GOT3 (cell line): ENCODE results near the gene ARHGAP15.
"Not testable (repeated sequence)": the region's sequence is repeated elsewhere in the genome, so short reads cannot be mapped to it uniquely, and the experiment has no call there.

ENCODE experiments used
- DNase-seq: peaks from one replicate; lab custom pipeline; 2025; ENCODE audit warnings: mixed read lengths; lab: John Stamatoyannopoulos, UW

Gene ARHGAP15

GRCh38 chr2:143529118-143529720 is 400.0 kb downstream of the ARHGAP15 start:
- no peak for DNase-seq

GRCh38 chr2:143530758-143531157 is 401.5 kb downstream of the ARHGAP15 start:
- DNase-seq = no peak

DNA sequence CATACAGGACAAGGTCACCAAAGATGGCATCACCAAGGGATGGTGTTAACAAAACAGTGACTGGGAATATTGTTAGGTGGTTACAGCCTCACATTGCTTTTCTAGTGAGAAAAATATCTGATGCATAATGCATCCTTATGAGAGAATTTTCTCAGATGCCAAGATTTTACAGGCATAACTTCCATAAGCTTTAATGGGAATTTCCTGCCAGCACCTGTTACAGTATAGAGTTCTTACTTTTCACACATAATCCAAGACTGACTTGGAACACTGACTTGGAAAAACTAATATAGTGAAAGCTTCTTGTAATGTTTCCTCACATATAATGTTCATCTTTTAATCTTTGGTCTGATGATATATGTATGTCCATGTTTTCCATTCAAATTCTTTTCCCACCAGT is 402.8 kb downstream of the ARHGAP15 start:
- no peak for DNase-seq

DNA sequence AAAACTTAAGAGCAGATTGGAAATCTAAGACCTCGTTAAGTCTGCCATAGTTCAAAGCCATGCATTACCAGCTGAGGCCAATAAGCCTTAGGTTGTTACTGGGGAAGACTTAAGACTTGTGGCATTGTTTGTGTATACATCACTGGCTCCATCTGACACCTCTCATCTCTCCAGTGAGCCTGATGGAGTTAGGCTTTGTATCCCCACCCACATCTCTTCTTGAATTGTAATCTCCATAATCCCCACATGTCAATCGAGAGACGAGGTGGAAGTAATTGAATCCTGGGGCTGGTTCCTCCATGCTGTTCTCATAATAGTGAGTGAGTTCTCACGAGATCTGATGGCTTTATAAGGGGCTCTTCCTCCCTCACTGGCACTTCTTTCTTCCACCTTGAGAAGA is 404.6 kb downstream of the ARHGAP15 start:
- no peak for DNase-seq

DNA sequence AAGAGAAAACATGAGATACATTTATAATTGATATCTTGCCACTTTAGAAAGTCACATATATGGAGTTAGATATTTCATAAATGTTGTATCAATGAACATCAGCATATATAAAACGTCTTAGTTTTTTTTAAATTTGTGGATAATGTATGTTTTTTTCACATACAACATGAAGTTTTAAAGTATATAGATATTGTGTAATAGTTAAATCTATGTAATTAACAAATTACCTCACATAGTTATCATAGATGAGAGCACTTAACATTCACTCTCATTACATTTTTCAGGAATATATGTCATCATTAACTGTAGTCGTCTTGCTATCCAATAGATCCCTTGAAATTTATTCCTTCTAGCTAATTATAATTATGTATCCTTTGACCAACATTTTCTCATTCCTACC is 406.6 kb downstream of the ARHGAP15 start:
- DNase-seq = no peak

GRCh38 chr2:143541899-143542298 is 412.7 kb downstream of the ARHGAP15 start:
- DNase-seq = not testable (repeated sequence)

- no peak for DNase-seq
These were observed 416.1 kb downstream of the ARHGAP15 start for GRCh38 chr2:143545059-143545948.

GRCh38 chr2:143545949-143546255 is 416.7 kb downstream of the ARHGAP15 start:
- no peak for DNase-seq

GRCh38 chr2:143548032-143548431 is 418.8 kb downstream of the ARHGAP15 start:
- no peak for DNase-seq

DNA sequence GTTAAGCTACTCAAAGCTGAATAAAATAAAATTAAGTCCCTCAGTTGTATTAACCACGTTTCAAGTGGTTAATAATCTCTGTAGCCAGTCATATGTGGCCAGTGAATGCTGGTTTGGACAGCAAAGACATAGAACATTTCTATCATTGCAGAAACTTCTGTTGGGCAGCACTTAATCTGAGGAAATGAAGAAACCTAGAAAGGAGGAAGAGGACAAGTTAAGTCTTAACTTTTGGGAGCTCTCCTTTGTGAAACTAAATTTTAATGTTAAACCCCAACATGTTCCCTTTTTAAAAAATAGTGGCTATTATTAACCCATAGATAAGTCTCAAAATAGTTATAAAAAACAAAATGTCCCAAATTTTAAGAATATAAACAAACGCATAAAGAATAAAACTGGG is 421.3 kb downstream of the ARHGAP15 start:
- DNase-seq = no peak

DNA sequence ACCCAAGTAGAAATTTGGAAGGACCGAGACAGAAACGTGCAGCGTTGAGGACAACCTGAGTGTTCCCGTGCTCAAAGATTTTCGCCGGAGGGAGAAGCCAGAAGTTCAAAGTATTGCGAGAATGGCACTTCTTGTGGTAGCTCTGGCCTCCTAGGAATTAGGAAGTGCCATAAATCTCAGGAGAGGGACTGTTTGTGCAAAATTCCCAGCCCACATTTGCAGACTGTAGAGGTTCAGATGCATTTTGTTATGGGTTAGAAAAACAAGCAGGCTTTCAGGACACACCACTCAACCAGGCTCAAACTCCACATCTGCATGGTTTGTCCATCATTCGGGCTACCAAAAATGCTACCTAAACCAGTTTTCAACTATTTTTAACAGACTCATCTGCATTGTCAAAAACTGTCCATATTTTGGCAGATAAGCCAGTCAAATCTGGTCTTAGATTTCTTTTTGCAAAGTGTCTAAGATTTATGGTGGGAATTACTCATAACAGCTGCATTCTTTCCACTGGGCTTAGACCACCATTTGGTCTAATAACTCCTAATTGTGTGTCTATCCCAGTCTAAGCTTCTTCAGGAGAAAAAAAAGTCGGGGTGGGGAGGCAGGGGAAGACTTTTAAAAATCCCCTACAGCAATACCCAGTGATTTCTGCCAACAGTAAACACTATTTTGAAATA is 422.9 kb downstream of the ARHGAP15 start:
- no peak for DNase-seq

DNA sequence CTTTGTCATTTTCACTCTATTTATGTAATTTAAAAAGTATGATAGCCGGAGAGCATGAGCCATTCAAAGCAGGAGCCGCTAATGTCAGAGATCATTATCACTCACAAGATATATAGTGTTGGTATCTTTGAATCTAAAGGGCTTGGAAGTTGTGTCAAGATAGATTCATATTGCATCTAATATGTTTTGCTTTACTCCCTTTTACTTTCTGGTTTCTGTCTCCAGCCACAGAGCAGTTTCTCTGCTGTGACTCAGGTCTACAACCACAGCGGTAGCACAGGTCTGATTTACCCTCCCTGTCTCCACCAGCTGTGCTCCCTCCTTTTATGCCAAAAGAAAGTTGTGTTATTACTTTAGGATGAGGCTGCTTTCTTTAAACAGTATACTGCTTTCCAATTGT is 424.0 kb downstream of the ARHGAP15 start:
- no peak for DNase-seq

DNA sequence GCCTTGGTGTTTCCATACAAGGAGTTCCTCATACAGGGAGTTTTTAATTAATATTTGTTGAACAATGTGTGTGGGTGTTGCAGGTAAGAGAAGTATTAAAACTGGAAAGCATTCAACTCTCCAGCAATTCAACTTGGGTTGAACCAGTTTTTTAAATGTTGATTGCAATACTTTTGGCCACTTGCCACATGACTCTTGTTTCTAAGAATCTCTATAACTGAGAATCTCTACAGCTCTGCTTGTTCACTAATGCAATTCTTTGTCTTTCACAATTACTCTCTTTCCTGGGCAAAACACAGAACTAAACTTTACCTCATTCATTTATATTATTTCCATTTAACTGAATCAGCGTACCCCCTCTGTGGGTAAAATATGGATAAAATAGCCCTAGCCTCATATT is 429.4 kb downstream of the ARHGAP15 start:
- DNase-seq = no peak

- no peak for DNase-seq
These were observed 429.9 kb downstream of the ARHGAP15 start for GRCh38 chr2:143559147-143559546.

DNA sequence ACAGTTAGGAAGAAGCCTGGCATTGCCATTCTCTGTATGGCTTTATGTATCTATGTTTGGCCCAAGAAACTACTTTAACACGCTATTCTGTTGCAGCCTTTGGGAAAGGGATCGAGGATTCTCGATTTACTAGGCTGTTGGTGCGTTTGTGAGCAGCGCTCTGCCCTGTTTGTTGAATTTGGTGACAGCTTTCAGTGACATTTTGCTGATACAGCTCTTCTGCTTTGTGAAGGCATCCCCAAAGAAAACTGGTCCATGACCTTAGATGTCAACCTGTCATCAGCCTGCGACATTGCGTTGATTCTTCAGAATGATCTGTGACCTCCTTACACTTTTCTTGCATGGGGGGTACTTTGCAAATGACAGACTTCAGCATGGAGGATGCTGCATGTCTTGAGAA is 431.5 kb downstream of the ARHGAP15 start:
- no peak for DNase-seq

DNA sequence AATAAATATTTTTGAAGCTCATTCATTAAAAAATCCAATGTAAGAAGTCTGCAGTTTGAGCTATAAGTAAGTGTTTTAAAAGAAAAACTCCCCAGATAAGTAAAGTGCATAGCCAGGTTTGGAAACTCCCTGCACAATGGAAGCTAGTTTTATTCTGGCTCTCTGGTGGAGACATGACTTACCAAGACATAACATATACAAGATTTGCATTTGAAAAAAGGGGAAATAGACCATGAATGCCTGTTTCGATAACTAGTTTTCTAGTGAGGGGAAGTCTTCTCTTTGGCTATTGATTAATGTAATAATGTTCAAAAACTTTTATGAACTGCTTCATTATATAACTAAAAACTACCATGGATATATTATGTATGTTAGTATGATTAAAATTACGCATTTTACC is 435.2 kb downstream of the ARHGAP15 start:
- DNase-seq = no peak

DNA sequence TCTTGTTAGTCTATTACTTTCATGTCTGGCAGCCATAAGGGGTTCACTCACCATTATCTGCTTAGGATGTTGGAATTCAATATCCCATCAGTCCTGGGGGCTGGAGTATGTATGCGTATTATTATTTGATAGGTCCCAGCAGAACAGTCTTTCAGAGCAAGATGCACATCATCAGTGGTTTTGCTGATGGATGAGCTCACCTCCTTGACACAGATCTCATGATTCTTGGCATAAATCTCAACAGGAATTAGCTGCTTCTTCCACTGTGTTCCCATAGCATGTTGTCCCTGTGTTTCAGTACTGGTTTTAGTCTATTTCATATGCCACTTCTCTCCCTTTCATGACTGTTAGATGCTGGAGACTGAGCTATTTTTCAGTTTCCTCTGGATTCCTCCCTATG is 442.5 kb downstream of the ARHGAP15 start:
- no peak for DNase-seq

- no peak for DNase-seq
These were observed 443.2 kb downstream of the ARHGAP15 start for GRCh38 chr2:143572421-143572820.

DNA sequence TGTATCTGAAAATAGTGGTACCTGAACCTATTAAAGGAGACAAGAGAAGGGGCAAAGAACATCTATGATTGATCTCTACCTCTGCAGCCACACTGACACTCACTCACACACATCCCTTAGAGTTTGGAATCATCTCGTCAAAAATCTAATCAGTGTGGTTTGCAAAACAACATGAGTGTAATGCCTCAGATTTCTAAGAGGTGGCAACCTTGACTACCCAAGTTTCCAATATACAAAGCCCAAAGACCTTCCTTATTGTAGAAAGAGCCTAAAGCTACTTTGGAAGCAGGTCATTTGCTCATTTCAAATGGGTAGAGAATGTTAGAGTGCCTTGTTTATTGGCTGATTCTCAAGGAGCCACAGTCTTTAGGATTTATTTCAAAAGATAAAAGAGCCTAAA is 444.9 kb downstream of the ARHGAP15 start:
- DNase-seq = no peak

DNA sequence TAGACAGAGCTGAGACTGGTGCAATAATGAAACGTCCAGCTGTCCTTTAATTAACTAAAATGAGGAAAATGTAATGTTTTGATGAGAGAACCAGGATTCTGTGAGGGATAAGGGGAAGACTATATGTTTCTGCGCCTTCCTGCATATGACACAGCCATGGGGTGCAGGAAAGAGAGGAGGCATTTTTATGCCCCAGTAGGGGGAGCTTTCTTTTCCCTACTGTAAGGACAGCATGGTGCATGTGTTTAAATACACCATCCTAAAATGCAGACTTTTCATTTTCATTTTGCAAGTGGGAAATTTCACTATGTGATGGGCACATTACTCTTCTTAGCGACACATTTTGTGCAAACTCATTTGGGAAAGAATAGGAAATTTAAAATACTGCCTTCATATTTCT is 446.1 kb downstream of the ARHGAP15 start:
- no peak for DNase-seq

DNA sequence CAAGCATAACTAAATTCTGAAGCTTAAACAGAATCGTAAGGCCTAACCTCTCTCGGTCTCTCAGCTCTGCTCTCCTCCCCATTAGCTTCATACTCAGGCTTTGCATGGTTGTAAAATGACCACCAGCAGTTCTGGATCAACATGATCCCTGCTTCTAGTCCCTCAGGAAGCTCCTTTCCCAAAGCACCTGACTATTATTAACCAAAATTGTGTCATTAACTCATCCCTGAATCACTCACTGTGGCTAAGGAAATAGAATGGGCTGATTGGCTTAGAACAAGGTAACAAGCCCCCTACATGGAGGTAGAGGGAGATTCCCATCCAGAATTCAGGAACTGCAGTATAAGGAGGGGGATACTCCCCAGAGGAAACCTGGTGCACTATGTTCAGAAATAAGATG is 448.3 kb downstream of the ARHGAP15 start:
- no peak for DNase-seq

GRCh38 chr2:143579456-143579855 is 450.2 kb downstream of the ARHGAP15 start:
- no peak for DNase-seq

DNA sequence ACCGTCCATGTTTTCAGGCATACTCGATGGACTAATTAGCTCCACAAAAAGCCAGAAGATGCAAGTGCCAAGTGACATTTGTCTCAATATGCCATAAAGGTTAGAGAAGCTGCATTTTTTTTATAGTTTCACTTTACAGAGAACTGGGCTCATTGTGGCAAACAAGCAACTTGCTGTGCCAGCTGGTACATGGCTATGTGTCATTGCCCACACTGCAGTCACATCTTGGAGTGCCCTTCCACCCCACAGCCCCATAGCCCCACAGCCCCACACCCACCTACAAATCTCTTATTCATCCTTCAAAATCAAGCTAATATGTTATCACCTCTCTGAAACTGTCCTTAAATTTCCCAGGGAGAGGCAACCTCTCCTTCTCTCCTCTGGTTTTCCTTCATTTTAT is 451.9 kb downstream of the ARHGAP15 start:
- DNase-seq = no peak
